Ovary (tissue), 3 donors: Measurements from ENCODE around the gene PPIF.

Experiments
- CTCF ChIP-seq, 3 donors: fragments of 450-650 bp in 2 of 3; fragments of 200-600 bp in 1 of 3; IDR thresholded peaks; one replicate each; pipeline versions ENCODE4 v1.5.1 to v1.8.0; 2016 to 2022; ENCODE audit warnings: antibody characterized with exemption in 3 of 3, mild to moderate bottlenecking in 1 of 3
- EP300 ChIP-seq: sonication (generic); formaldehyde crosslinking; IDR thresholded peaks from one replicate; pipeline ENCODE4 v1.6.1; 2017; ENCODE audit warnings: antibody characterized with exemption
- POLR2A ChIP-seq: fragments of 450-650 bp; IDR thresholded peaks from one replicate; pipeline ENCODE4 v1.6.1; 2017; ENCODE audit warnings: antibody characterized with exemption, mild to moderate bottlenecking, moderate library complexity
- donor health status: DM: no; HTN: no; CAD: no.

GRCh38 chr10:79382491-79382941 lies 35.2 kb downstream of the PPIF start:
- TF ChIP-seq CTCF (IDR thresholded peaks at IDR 0.05) (no peak), EP300 (no peak), POLR2A (no peak)
